Panc1 (cell line): ENCODE results near the gene RCOR1.

Experiments
- POLR2AphosphoS5 ChIP-seq: IDR thresholded peaks from 2 replicates; pipeline ENCODE4 v1.6.1; 2012; ENCODE audit warnings: mild to moderate bottlenecking, low read depth, low read length, moderate library complexity
- TF ChIP-seq, protein P1 (sequence below): fragments of 450-650 bp; IDR thresholded peaks from 2 replicates; pipeline ENCODE4 v1.5.1; 2017; ENCODE audit warnings: mild to moderate bottlenecking

- TF ChIP-seq, protein P1, sequence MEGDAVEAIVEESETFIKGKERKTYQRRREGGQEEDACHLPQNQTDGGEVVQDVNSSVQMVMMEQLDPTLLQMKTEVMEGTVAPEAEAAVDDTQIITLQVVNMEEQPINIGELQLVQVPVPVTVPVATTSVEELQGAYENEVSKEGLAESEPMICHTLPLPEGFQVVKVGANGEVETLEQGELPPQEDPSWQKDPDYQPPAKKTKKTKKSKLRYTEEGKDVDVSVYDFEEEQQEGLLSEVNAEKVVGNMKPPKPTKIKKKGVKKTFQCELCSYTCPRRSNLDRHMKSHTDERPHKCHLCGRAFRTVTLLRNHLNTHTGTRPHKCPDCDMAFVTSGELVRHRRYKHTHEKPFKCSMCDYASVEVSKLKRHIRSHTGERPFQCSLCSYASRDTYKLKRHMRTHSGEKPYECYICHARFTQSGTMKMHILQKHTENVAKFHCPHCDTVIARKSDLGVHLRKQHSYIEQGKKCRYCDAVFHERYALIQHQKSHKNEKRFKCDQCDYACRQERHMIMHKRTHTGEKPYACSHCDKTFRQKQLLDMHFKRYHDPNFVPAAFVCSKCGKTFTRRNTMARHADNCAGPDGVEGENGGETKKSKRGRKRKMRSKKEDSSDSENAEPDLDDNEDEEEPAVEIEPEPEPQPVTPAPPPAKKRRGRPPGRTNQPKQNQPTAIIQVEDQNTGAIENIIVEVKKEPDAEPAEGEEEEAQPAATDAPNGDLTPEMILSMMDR: no peak
- no peak for TF ChIP-seq POLR2AphosphoS5
These were observed 71.0 kb downstream of the RCOR1 start for GRCh38 chr14:102663440-102663839.
